ENCODE data around the gene HOXA3.

- TF ChIP-seq OSR1 (CRISPR knock-in tag; IDR thresholded peaks at IDR 0.05) (no peak), ZFP3 (CRISPR knock-in tag; IDR thresholded peaks at IDR 0.05) (no peak), PATZ1 (CRISPR knock-in tag; IDR thresholded peaks at IDR 0.05; ENCODE audit: borderline replicate concordance) (no peak), ZC3H10 (CRISPR knock-in tag; IDR thresholded peaks at IDR 0.05) (no peak), POU6F1 (CRISPR knock-in tag; IDR thresholded peaks at IDR 0.05; ENCODE audit: borderline replicate concordance, low read depth) (no peak)
These were observed 32.1 kb upstream of the HOXA3 start for GRCh38 chr7:27184337-27185012.
